Measurements from ENCODE around the gene SLC39A11. TPM values are rescaled to one million over a fixed set of nuclear protein-coding genes. Genes with fewer than 3 reads are reported as not detected.

Gene SLC39A11
- total and polyA plus RNA-seq, 4 donors: 4.6 to 23.3 (median 11.4) TPM

DNA sequence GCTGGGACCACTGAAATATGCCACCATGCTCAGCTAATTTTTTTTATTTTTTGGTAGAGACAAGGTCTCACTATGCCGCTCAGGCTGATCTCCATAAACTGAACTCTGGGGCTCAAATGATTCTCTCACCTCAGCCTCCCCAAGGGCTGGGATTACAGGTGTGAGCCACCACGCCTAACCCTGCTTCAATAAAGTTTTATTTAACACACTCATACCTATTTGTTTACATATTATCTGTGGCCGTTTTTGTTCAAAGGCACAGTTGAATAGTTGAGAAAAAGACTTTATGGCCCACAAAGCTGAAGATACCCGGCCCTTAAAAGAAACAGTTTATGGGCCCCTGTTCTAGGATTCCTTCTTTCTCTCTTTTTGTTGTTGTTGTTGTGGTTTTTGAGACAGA lies 419.8 kb downstream of the SLC39A11 start:
- H3K27ac ChIP-seq (ENCODE audit: low read depth, low read length): no peak overlapping the region
- H3K36me3 ChIP-seq (ENCODE audit: control insufficient read depth, insufficient read depth, low read length): no peaks in the 10 kb centered on the region
- no peaks in the 10 kb centered on the region for H3K9me3 ChIP-seq (ENCODE audit: control insufficient read depth, insufficient read depth, low read length)
- H3K4me3 ChIP-seq (ENCODE audit: low read depth, low read length): no peak overlapping the region
- peaks cover 3% of the 10 kb centered on the region for H3K4me1 ChIP-seq (ENCODE audit: control insufficient read depth, insufficient read depth, low read length)
- H3K27me3 ChIP-seq (ENCODE audit: control insufficient read depth, insufficient read depth, low read length): no peaks in the 10 kb centered on the region
- 100% methylated on average over 1 of the region's 4 CpGs for WGBS (ENCODE audit: insufficient coverage)
- no peak for DNase-seq (ENCODE audit: low read depth in 4 of 6, low spot score in 6 of 6)

DNA sequence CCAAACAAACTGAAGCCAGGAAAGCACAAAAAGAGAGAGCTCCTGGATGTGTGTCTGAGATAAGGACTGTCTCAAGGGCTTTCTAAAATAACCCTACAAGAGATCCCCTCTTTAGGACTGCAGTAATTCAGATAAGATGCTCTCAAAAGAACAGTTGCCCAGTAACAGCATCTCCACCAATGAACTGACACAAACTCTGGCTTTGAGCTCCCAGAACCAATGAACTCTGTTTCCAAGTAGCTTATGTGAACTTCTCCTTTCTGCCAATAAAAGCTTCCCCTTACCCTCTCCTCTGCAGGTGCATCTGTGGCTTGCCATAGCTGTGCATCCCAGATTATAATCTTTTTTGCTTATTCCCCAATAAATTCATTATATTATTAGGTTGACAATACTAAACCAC lies 421.5 kb downstream of the SLC39A11 start:
- H3K27me3 ChIP-seq (ENCODE audit: control insufficient read depth, insufficient read depth, low read length): no peaks in the 10 kb centered on the region

DNA sequence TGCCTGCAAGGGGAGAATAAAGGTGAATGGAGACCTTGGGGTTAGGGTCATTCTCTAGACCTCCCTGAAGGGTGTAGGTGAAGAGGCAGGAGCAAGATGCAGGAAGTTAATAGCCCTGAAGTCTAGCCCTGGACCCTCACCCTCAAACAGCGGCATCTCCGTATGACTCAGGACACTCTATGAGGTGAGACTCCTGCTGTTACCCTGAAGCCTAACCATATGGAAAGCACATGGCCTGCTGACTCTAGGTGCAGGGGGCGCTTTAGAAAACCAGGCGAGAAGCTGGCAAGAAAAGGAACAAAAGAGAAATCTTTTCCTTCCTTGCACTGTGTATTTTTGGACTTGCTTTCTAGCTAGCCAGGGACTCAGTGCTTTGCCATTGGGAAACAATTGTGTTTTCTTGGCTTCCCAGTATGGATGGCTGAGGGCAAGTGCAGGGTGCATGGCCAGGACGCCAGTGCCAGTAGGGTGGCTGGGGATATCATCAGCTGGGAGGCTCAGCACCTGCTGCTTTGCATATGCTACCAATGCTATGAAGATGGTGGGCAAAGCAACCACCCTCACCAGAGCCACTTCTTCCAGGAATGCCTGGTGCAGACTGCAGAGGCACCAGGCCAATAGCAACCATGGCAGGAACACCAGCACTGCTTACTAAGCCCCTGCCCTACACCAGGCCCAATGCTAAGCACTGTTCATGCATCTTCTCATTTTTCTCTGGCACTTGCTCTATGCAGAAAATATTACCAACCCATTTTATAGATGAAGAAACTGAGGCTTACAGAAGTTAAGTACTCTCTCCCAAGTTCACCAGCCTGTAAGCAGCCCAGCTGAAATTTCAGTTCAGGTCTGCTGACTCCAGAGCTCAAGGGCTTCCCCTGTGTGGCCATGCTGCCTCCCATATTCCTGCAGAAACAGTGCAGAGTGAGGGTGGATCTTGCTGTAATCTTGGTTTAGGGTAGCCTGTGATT lies 425.1 kb downstream of the SLC39A11 start:
- Histone ChIP-seq H3K4me1 (ENCODE audit: control insufficient read depth, insufficient read depth, low read length) (peaks cover 16% of the 10 kb centered on the region), H3K9me3 (ENCODE audit: control insufficient read depth, insufficient read depth, low read length) (no peaks in the 10 kb centered on the region), H3K27ac (ENCODE audit: low read depth, low read length) (no peak overlapping the region), H3K36me3 (ENCODE audit: control insufficient read depth, insufficient read depth, low read length) (no peaks in the 10 kb centered on the region), H3K27me3 (ENCODE audit: control insufficient read depth, insufficient read depth, low read length) (no peaks in the 10 kb centered on the region), H3K4me3 (ENCODE audit: low read depth, low read length) (no peak overlapping the region)
- 63% methylated on average over 4 of the region's 5 CpGs for WGBS (ENCODE audit: insufficient coverage)
- no peak for DNase-seq (ENCODE audit: low read depth in 4 of 6, low spot score in 6 of 6)

More for the DNA sequence above, 421.5 kb downstream of the SLC39A11 start:
- H3K36me3 ChIP-seq (ENCODE audit: control insufficient read depth, insufficient read depth, low read length): no peaks in the 10 kb centered on the region
- no peaks in the 10 kb centered on the region for H3K9me3 ChIP-seq (ENCODE audit: control insufficient read depth, insufficient read depth, low read length)
- no peak overlapping the region for H3K4me3 ChIP-seq (ENCODE audit: low read depth, low read length)
- no peak for DNase-seq (ENCODE audit: low read depth in 4 of 6, low spot score in 6 of 6)
- H3K4me1 ChIP-seq (ENCODE audit: control insufficient read depth, insufficient read depth, low read length): peaks cover 15% of the 10 kb centered on the region
- H3K27ac ChIP-seq (ENCODE audit: low read depth, low read length): no peak overlapping the region

DNA sequence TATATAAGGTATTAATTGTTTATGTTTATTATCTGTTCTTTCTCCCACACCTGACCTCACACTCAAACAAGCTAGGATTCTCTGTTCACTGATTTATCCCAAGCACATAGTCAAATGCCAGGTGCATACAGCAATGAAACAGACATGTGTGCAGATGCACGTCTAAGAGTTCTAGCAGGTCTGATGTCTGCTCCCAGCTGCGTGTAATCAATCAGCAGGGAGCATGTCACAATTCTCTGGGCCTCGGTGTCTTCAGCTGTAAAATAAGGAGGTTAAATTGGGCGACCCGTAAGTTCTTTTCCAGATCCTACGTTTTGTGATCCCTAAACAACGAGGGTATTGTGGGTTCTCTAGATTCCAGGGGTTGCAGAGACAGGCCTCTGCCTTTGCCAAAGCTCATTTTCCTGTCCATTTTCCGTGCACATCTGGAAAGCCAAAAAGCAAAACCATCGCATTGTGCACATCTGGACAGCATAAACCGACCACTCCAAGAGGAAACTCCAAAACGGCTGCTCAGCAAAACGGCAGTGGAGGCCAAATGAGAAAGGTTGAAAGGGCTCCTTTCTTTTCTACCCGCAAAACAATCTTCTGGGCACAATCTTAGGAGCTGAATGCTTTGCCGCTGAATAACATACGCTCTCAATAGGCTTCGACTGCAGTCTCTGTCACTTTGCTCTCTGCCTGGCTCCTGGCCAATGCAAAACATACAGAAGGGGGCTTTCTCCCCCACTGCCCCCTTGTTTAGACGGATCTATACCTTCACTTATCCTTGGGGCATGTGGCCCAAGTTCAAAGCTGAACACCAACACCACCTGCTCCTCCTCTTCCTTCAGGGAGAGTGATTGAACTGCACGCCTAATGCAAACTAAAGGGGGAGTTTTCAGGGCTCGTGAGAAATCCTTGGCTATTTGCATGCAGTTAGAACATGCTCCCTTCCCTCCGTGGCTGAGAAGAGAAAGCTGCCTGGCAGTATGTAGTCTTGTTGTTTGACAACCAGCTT lies 426.3 kb downstream of the SLC39A11 start:
- H3K4me3 ChIP-seq (ENCODE audit: low read depth, low read length): no peak overlapping the region
- WGBS (ENCODE audit: insufficient coverage): 18% methylated on average over 13 of the region's 20 CpGs
- H3K27ac ChIP-seq (ENCODE audit: low read depth, low read length): peak overlapping the region; percentile 57
- peaks cover 24% of the 10 kb centered on the region for H3K4me1 ChIP-seq (ENCODE audit: control insufficient read depth, insufficient read depth, low read length)
- no peaks in the 10 kb centered on the region for H3K27me3 ChIP-seq (ENCODE audit: control insufficient read depth, insufficient read depth, low read length)
- DNase-seq (ENCODE audit: low read depth in 4 of 6, low spot score in 6 of 6): peak in 4 of 6 donors; percentile 41 to 81 (median 65)
- no peaks in the 10 kb centered on the region for H3K9me3 ChIP-seq (ENCODE audit: control insufficient read depth, insufficient read depth, low read length)
- H3K36me3 ChIP-seq (ENCODE audit: control insufficient read depth, insufficient read depth, low read length): no peaks in the 10 kb centered on the region

DNA sequence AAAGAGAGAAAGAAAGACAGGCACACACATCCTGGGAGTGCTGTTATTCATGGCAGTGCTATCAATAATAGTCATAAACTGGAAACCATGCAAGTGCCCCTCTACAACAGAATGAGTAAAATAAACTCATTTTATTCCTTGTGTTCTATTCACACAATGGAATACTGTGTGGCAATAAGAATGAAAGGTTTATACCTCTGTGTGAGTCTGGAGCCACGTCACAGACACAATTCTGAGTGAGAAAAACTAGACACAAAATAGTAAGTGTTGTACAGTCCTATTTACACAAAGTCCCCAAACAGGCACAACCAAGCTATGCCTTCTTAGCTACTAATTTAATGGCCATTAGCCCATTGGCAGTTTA lies 429.7 kb downstream of the SLC39A11 start:
- no peaks in the 10 kb centered on the region for H3K36me3 ChIP-seq (ENCODE audit: control insufficient read depth, insufficient read depth, low read length)
- no peaks in the 10 kb centered on the region for H3K27me3 ChIP-seq (ENCODE audit: control insufficient read depth, insufficient read depth, low read length)
- no CpG with 5 or more reads among the region's 1 CpG for WGBS (ENCODE audit: insufficient coverage)
- H3K9me3 ChIP-seq (ENCODE audit: control insufficient read depth, insufficient read depth, low read length): no peaks in the 10 kb centered on the region
- H3K4me3 ChIP-seq (ENCODE audit: low read depth, low read length): no peak overlapping the region
- peaks cover 40% of the 10 kb centered on the region for H3K4me1 ChIP-seq (ENCODE audit: control insufficient read depth, insufficient read depth, low read length)
- DNase-seq (ENCODE audit: low read depth in 4 of 6, low spot score in 6 of 6): no peak
- no peak overlapping the region for H3K27ac ChIP-seq (ENCODE audit: low read depth, low read length)

DNA sequence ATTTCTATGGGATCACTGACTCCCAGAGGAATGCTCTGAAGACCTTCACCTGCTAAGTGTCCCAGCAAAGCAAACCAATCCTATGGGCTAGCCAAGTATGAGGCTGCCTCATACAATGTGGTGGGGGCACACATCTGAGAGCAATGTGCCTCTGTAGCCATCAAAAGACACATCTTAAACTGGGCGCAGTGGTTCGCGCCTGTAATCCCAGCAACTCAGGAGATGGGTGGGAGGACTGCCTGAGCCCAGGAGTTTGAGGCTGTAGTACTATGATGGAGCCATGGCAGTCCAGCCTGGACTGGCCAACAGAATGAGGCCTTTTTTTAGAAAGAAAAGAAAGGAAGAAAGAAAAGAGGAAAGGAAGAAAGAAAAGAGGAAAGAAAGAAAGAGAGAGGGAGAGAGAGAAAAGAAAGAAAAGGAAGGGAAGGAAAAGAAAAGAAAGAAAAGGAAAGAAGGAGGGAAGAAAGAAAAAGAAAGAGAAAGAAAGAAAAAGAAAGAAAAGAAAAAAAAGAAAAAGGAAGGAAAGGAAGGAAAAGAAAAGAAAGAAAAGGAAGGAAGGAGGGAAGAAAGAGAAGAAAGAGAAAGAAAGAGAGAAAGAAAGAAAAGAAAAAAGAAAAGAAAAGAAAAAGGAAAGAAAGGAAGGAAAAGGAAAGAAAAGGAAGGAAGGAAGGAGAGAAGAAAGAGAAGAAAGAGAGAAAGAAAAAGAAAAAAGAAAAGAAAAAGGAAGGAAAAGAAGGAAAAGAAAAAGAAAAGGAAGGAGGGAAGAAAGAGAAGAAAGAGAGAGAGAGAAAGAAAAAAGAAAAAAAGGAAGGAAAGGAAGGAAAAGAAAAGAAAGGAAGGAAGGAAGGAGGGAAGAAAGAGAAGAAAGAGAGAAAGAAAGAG lies 430.3 kb downstream of the SLC39A11 start:
- no peaks in the 10 kb centered on the region for H3K36me3 ChIP-seq (ENCODE audit: control insufficient read depth, insufficient read depth, low read length)
- no peak overlapping the region for H3K27ac ChIP-seq (ENCODE audit: low read depth, low read length)
- no peaks in the 10 kb centered on the region for H3K9me3 ChIP-seq (ENCODE audit: control insufficient read depth, insufficient read depth, low read length)
- H3K4me3 ChIP-seq (ENCODE audit: low read depth, low read length): no peak overlapping the region
- 88% methylated on average over 3 of the region's 3 CpGs for WGBS (ENCODE audit: insufficient coverage)
- H3K4me1 ChIP-seq (ENCODE audit: control insufficient read depth, insufficient read depth, low read length): peaks cover 37% of the 10 kb centered on the region
- no peak for DNase-seq (ENCODE audit: low read depth in 4 of 6, low spot score in 6 of 6)
- no peaks in the 10 kb centered on the region for H3K27me3 ChIP-seq (ENCODE audit: control insufficient read depth, insufficient read depth, low read length)

DNA sequence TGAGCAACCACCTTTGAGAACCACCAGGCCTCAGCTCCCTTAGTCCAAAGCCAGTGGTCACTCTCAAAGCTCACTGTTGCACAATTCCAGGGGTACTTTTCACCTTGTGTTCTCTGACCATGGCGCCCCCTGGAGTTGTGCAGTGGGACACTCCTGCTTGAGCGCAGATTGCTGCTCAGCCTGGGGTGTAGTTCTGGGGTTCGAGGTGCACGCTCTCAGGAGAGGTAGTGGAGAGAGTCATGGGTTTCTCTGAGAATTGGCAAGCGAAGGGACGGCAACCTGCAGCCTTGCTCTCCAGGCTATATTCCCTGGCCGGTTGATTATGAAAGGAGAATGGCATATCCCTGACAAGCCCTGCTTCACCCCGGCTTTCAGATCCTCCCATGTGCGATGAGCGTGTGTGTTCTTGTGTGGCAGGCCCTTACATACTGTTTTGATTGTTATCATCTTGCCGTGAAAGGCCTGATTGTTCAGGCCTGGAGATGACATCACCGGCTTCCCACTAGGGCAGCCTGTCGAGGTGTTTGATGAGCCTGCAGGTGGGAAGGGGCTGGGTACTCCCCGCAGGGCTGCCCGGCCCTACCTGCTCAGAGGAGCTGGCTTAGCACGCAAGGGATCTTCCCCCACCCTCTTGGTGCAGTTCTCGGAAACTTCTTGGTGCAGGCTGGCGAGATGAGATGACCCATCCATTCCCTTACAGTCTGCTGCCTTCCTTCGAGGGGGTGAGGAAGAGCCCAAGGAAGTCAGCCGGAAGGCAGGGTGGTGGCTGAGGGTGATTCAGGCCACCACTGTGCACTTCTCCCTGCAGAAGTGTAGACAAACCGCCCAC lies 431.2 kb downstream of the SLC39A11 start:
- Histone ChIP-seq H3K4me3 (ENCODE audit: low read depth, low read length) (no peak overlapping the region), H3K36me3 (ENCODE audit: control insufficient read depth, insufficient read depth, low read length) (no peaks in the 10 kb centered on the region), H3K27me3 (ENCODE audit: control insufficient read depth, insufficient read depth, low read length) (no peaks in the 10 kb centered on the region), H3K4me1 (ENCODE audit: control insufficient read depth, insufficient read depth, low read length) (peaks cover 34% of the 10 kb centered on the region), H3K27ac (ENCODE audit: low read depth, low read length) (no peak overlapping the region), H3K9me3 (ENCODE audit: control insufficient read depth, insufficient read depth, low read length) (no peaks in the 10 kb centered on the region)
- WGBS (ENCODE audit: insufficient coverage): 76% methylated on average over 19 of the region's 21 CpGs
- DNase-seq (ENCODE audit: low read depth in 4 of 6, low spot score in 6 of 6): peak in 2 of 6 donors; percentile 17 to 30

DNA sequence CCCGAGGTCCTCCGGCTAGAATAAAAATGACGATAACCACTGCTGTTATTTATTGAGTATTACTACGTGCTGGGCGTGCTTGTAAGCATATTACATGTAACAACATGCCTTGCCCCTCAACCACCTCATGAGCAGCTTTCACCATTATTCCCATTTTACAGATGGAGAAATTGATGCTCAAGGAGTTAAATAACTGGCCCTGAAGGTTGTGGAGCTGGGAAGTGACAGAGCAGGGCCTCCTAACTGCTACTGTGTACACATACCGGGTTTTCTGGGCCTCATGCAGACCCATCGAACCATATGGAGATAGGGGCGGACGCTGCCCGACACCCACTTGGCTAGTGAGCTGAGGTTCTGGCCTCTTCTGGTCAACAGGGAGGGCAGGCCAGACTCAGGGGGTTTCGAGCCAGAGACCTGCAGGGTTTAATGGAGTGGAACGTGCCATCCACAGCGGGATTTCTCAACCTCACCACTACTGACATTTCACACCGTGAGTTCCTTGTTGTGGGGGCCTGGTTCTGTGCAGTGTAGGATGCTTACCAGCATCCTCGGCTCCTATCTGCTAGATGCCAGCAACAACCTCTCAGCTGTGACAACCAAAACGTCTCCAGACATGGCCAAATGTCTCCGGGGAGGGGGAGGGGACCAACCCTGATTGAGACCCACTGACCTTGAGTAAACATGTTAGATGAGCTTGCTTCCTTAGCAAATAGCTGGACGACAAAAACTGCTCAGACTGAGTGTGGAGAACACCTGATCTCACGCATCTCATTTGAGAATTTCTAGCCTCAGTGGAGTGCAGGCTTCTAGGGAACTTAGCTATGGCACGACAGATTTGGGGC lies 432.0 kb downstream of the SLC39A11 start:
- DNase-seq (ENCODE audit: low read depth in 4 of 6, low spot score in 6 of 6): no peak
- Histone ChIP-seq H3K9me3 (ENCODE audit: control insufficient read depth, insufficient read depth, low read length) (no peaks in the 10 kb centered on the region), H3K4me1 (ENCODE audit: control insufficient read depth, insufficient read depth, low read length) (peaks cover 39% of the 10 kb centered on the region), H3K27ac (ENCODE audit: low read depth, low read length) (no peak overlapping the region), H3K36me3 (ENCODE audit: control insufficient read depth, insufficient read depth, low read length) (no peaks in the 10 kb centered on the region), H3K4me3 (ENCODE audit: low read depth, low read length) (no peak overlapping the region), H3K27me3 (ENCODE audit: control insufficient read depth, insufficient read depth, low read length) (no peaks in the 10 kb centered on the region)
- 72% methylated on average over 7 of the region's 20 CpGs for WGBS (ENCODE audit: insufficient coverage)
